Mesothelial cell of epicardium (in vitro differentiated cells): ENCODE measurements around the gene NSUN4. TPM values are rescaled to one million over a fixed set of nuclear protein-coding genes. Genes with fewer than 3 reads are reported as not detected.
A peak's percentile ranks its signal among the peaks of the same experiment; 100 is the strongest.

Experiments used
- DNase-seq, 2 experiments: peaks; one replicate each; pipeline ENCODE4 v3.0.0; 2021; ENCODE audit warnings: low spot score in 2 of 2; ENCODE audit not compliant: unreplicated experiment in 2 of 2
- H3K27ac Mint-ChIP-seq: 2 replicates; pipeline ENCODE4 v1.8.0; 2021; ENCODE audit warnings: mixed read lengths
- H3K27me3 Mint-ChIP-seq: 2 replicates; pipeline ENCODE4 v1.8.0; 2021; ENCODE audit warnings: low read depth, mixed read lengths
- H3K36me3 Mint-ChIP-seq: 2 replicates; pipeline ENCODE4 v1.8.0; 2021; ENCODE audit warnings: mixed read lengths
- H3K4me1 Mint-ChIP-seq: 2 replicates; pipeline ENCODE4 v1.8.0; 2021; ENCODE audit warnings: mixed read lengths
- H3K4me3 Mint-ChIP-seq: 2 replicates; pipeline ENCODE4 v1.8.0; 2021; ENCODE audit warnings: mild to moderate bottlenecking, moderate library complexity, mixed read lengths
- H3K9me3 Mint-ChIP-seq: 2 replicates; pipeline ENCODE4 v1.8.0; 2021; ENCODE audit warnings: mixed read lengths
- CTCF ChIP-seq: fragments of 200-600 bp; sonication (generic); IDR thresholded peaks from one replicate; pipeline ENCODE4 v1.5.0; 2021; ENCODE audit warnings: antibody characterized with exemption; ENCODE audit not compliant: unreplicated experiment
- total RNA-seq: library from RNA; stranded (reverse); gene quantifications from 3 replicates; pipeline ENCODE4 v1.2.1, GENCODE V29; 2021

The NSUN4 gene
- total RNA-seq, 1 donor from 2014 or later: 23.5 TPM

- Mint-ChIP-seq H3K9me3 (no peaks in the 10 kb centered on the region), H3K4me3 (peak overlapping the region; percentile 90), H3K4me1 (peaks cover 27% of the 10 kb centered on the region), H3K36me3 (peaks cover 15% of the 10 kb centered on the region), H3K27me3 (no peaks in the 10 kb centered on the region), H3K27ac (peak overlapping the region; percentile 99)
- no peak for TF ChIP-seq CTCF
- no peak for DNase-seq
These were observed 846 bp downstream of the NSUN4 start for GRCh38 chr1:46341222-46342083.

GRCh38 chr1:46342084-46342656 lies 1.6 kb downstream of the NSUN4 start:
- no peaks in the 10 kb centered on the region for H3K9me3 Mint-ChIP-seq
- H3K27ac Mint-ChIP-seq: peak overlapping the region; percentile 99
- peaks cover 19% of the 10 kb centered on the region for H3K36me3 Mint-ChIP-seq
- TF ChIP-seq CTCF: peak; percentile 35
- peaks cover 27% of the 10 kb centered on the region for H3K4me1 Mint-ChIP-seq
- H3K27me3 Mint-ChIP-seq: no peaks in the 10 kb centered on the region
- peak overlapping the region; percentile 90 for H3K4me3 Mint-ChIP-seq
- no peak for DNase-seq

GRCh38 chr1:46342677-46343350 lies 2.2 kb downstream of the NSUN4 start:
- no peak for DNase-seq
- Mint-ChIP-seq H3K27ac (peak overlapping the region; percentile 54), H3K4me1 (peaks cover 27% of the 10 kb centered on the region), H3K27me3 (no peaks in the 10 kb centered on the region), H3K9me3 (no peaks in the 10 kb centered on the region), H3K4me3 (peak overlapping the region; percentile 90), H3K36me3 (peaks cover 19% of the 10 kb centered on the region)
- no peak for TF ChIP-seq CTCF

- Mint-ChIP-seq H3K27me3 (no peaks in the 10 kb centered on the region), H3K4me3 (no peak overlapping the region), H3K27ac (no peak overlapping the region), H3K4me1 (peaks cover 30% of the 10 kb centered on the region), H3K36me3 (peaks cover 23% of the 10 kb centered on the region), H3K9me3 (no peaks in the 10 kb centered on the region)
- DNase-seq: no peak
- TF ChIP-seq CTCF: no peak
These were observed 2.7 kb downstream of the NSUN4 start for GRCh38 chr1:46343351-46343695.

GRCh38 chr1:46343705-46344104 lies 3.1 kb downstream of the NSUN4 start:
- Mint-ChIP-seq H3K27me3 (no peaks in the 10 kb centered on the region), H3K4me3 (no peak overlapping the region), H3K36me3 (peaks cover 23% of the 10 kb centered on the region), H3K27ac (no peak overlapping the region), H3K9me3 (no peaks in the 10 kb centered on the region), H3K4me1 (peaks cover 30% of the 10 kb centered on the region)
- TF ChIP-seq CTCF: no peak
- no peak for DNase-seq
